Hepatocyte (in vitro differentiated cells): ENCODE results near the gene COTL1. TPM values are rescaled to one million over a fixed set of nuclear protein-coding genes. Genes with fewer than 3 reads are reported as not detected.

Experiments
- DNase-seq: peaks from one replicate; pipeline ENCODE4 v3.0.0-alpha.2; 2016; ENCODE audit warnings: low spot score
- H2AFZ ChIP-seq: fragments of 200-600 bp; sonication (generic); 2 replicates; pipeline ENCODE4 v1.6.0; 2016; ENCODE audit warnings: antibody characterized with exemption, mild to moderate bottlenecking
- H3K27ac ChIP-seq: fragments of 200-600 bp; sonication (generic); 2 replicates; pipeline ENCODE4 v1.5.1; 2016; ENCODE audit warnings: mild to moderate bottlenecking
- H3K27me3 ChIP-seq: fragments of 200-600 bp; sonication (generic); 2 replicates; pipeline ENCODE4 v1.6.1; 2016
- H3K36me3 ChIP-seq: fragments of 200-600 bp; sonication (generic); replicated peaks from 2 replicates; pipeline ENCODE4 v1.5.1; 2016; ENCODE audit warnings: low read depth; ENCODE audit not compliant: insufficient read depth
- H3K4me1 ChIP-seq: fragments of 200-600 bp; sonication (generic); 2 replicates; pipeline ENCODE4 v1.5.1; 2016; ENCODE audit warnings: mild to moderate bottlenecking, moderate library complexity; ENCODE audit not compliant: insufficient read depth
- H3K4me2 ChIP-seq: fragments of 200-600 bp; sonication (generic); 2 replicates; pipeline ENCODE4 v1.6.0; 2016
- H3K4me3 ChIP-seq: fragments of 200-600 bp; sonication (generic); 2 replicates; pipeline ENCODE4 v1.5.1; 2016; ENCODE audit warnings: mild to moderate bottlenecking
- H3K79me2 ChIP-seq: fragments of 200-600 bp; sonication (generic); 2 replicates; pipeline ENCODE4 v1.6.0; 2017; ENCODE audit warnings: mild to moderate bottlenecking
- H3K9me2 ChIP-seq: fragments of 200-600 bp; sonication (generic); replicated peaks from 2 replicates; pipeline ENCODE4 v1.6.0; 2017; ENCODE audit warnings: mild to moderate bottlenecking; ENCODE audit not compliant: insufficient read depth
- H3K9me3 ChIP-seq: fragments of 200-600 bp; sonication (generic); 2 replicates; pipeline ENCODE4 v1.5.1; 2016; ENCODE audit warnings: low read depth, mild to moderate bottlenecking
- H4K20me1 ChIP-seq: fragments of 200-600 bp; sonication (generic); 2 replicates; pipeline ENCODE4 v1.6.0; 2016; ENCODE audit warnings: mild to moderate bottlenecking; ENCODE audit not compliant: insufficient read depth, poor library complexity, severe bottlenecking
- EZH2 ChIP-seq: fragments of 200-600 bp; sonication (generic); IDR thresholded peaks from 2 replicates; pipeline ENCODE4 v1.6.1; 2016; ENCODE audit warnings: antibody characterized with exemption, mild to moderate bottlenecking, borderline replicate concordance
- EZH2phosphoT487 ChIP-seq: fragments of 200-600 bp; sonication (generic); IDR thresholded peaks from one replicate; pipeline ENCODE4 v1.6.1; 2018; ENCODE audit warnings: antibody characterized with exemption, mild to moderate bottlenecking, low read depth, moderate library complexity; ENCODE audit not compliant: unreplicated experiment, severe bottlenecking
- WGBS: methylation state at CpG from one replicate; pipeline ENCODE4 v1.1.6; 2016; ENCODE audit warnings: low lambda C conversion rate; ENCODE audit errors: missing lambda C conversion rate; 5-methylcytosine and 5-hydroxymethylcytosine counted together
- polyA plus RNA-seq: library from polyadenylated mRNA; unstranded; fragments of >200 nt; fragmentation: Nextera tagmentation; extraction: Ambion mirVana; gene quantifications from 2 replicates; pipeline ENCODE4 v1.2.1, GENCODE V29; 2016
- total RNA-seq: library from RNA; depleted of rRNA; stranded (reverse); fragments of >200 nt; gene quantifications from 2 replicates; pipeline ENCODE4 v1.2.3, GENCODE V29; 2014
- TF ChIP-seq, protein P1 (sequence below): fragments of 200-600 bp; sonication (generic); IDR thresholded peaks from 2 replicates; pipeline ENCODE4 v1.5.1; 2016; ENCODE audit warnings: antibody characterized with exemption, mild to moderate bottlenecking; ENCODE audit not compliant: poor library complexity

COTL1 gene
- total and polyA plus RNA-seq, 2 experiments from 2014 or later: 30.1 to 104 TPM

DNA sequence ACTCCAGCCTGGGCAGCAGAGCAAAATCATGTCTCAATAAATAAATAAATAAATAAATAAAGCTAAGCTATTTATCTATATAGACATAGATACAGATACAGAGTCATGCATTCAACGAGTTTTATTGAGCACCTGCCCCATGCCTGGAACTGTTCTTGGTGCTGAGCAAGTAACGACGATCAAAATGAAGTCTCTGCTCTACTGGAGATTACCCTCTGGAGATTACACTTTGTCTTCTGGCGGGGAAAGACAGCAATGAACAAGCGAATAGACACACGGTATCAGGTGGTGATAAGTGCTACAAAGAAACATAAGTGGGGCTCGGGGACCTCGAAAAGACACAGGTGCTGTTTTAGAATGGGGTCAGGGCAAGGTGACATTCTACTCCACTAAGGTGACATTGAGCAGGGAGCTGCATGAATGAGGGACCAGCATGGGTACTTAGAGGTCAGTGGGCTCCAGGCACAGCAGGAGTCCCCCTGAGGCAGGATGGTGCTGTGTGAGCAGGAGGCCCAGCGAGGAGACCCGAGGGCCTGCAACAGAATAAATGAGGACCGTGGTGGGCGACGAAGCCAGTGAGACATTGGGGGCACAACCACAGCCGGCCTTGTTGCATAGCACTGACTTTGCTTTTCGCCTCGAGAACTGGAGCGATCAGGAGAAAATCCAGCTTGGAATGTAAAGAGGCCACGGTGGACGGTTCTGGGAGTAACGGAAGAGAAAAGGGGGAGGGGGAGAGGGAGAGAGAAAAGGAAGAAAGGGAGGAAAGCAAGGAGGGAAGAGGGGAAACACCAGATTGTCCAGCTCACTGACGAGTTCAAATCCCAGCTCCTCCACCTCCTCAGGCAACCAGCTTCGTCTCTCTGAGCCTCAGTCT is 71.0 kb downstream of the COTL1 start:
- DNase-seq: no peak
- WGBS: 73% methylated on average over 22 of the region's 22 CpGs
- TF ChIP-seq, protein P1, sequence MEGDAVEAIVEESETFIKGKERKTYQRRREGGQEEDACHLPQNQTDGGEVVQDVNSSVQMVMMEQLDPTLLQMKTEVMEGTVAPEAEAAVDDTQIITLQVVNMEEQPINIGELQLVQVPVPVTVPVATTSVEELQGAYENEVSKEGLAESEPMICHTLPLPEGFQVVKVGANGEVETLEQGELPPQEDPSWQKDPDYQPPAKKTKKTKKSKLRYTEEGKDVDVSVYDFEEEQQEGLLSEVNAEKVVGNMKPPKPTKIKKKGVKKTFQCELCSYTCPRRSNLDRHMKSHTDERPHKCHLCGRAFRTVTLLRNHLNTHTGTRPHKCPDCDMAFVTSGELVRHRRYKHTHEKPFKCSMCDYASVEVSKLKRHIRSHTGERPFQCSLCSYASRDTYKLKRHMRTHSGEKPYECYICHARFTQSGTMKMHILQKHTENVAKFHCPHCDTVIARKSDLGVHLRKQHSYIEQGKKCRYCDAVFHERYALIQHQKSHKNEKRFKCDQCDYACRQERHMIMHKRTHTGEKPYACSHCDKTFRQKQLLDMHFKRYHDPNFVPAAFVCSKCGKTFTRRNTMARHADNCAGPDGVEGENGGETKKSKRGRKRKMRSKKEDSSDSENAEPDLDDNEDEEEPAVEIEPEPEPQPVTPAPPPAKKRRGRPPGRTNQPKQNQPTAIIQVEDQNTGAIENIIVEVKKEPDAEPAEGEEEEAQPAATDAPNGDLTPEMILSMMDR: no peak
- TF ChIP-seq EZH2 (no peak), EZH2phosphoT487 (no peak)
- H3K4me2 ChIP-seq: no peak overlapping the region
- H3K36me3 ChIP-seq: no peaks in the 10 kb centered on the region
- H3K79me2 ChIP-seq: no peaks in the 10 kb centered on the region
- no peak overlapping the region for H2AFZ ChIP-seq
- no peaks in the 10 kb centered on the region for H3K9me3 ChIP-seq
- no peaks in the 10 kb centered on the region for H3K27me3 ChIP-seq
- H4K20me1 ChIP-seq: no peaks in the 10 kb centered on the region
- H3K9me2 ChIP-seq: no peaks in the 10 kb centered on the region
- H3K4me3 ChIP-seq: no peak overlapping the region
- H3K4me1 ChIP-seq: no peaks in the 10 kb centered on the region
- H3K27ac ChIP-seq: no peak overlapping the region

DNA sequence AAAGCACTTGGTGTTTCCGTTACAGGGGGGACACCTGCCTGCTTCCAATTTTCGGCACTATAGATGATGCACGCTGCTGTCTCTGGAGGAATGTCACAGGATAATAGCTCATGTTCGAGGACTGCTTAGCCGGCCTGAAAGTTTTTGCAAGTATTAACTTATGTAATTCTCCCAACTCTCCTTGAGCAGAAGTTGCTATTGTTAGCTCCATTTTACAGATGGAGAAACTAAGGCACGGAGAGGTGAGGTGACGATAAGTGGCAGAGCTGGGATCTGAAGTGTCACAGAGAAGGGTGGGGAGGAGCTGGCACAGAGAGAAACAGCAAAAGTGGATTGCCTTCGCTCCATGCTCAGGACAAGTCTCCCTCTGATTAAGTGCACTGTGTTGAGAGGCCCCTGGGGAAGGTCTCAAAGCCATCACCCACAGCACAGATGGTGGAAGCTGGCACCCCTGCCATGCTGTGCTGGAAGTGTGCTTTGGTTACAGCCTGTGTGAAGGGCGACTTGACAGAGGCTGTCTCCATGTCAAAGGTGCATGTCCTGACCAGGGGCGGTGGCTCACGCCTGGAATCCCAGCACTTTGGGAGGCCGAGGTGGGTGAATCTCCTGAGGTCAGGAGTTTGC is 72.7 kb downstream of the COTL1 start:
- H3K9me3 ChIP-seq: no peaks in the 10 kb centered on the region
- no peaks in the 10 kb centered on the region for H3K4me1 ChIP-seq
- H3K4me2 ChIP-seq: no peak overlapping the region
- no peak for DNase-seq
- no peak overlapping the region for H2AFZ ChIP-seq
- no peaks in the 10 kb centered on the region for H3K36me3 ChIP-seq
- no peak overlapping the region for H3K27ac ChIP-seq
- H3K79me2 ChIP-seq: no peaks in the 10 kb centered on the region
- no peaks in the 10 kb centered on the region for H3K9me2 ChIP-seq
- WGBS: 86% methylated on average over 12 of the region's 12 CpGs
- H3K4me3 ChIP-seq: no peak overlapping the region
- TF ChIP-seq EZH2 (no peak), EZH2phosphoT487 (no peak)
- TF ChIP-seq, protein P1: no peak
- H4K20me1 ChIP-seq: no peaks in the 10 kb centered on the region
- H3K27me3 ChIP-seq: no peaks in the 10 kb centered on the region

DNA sequence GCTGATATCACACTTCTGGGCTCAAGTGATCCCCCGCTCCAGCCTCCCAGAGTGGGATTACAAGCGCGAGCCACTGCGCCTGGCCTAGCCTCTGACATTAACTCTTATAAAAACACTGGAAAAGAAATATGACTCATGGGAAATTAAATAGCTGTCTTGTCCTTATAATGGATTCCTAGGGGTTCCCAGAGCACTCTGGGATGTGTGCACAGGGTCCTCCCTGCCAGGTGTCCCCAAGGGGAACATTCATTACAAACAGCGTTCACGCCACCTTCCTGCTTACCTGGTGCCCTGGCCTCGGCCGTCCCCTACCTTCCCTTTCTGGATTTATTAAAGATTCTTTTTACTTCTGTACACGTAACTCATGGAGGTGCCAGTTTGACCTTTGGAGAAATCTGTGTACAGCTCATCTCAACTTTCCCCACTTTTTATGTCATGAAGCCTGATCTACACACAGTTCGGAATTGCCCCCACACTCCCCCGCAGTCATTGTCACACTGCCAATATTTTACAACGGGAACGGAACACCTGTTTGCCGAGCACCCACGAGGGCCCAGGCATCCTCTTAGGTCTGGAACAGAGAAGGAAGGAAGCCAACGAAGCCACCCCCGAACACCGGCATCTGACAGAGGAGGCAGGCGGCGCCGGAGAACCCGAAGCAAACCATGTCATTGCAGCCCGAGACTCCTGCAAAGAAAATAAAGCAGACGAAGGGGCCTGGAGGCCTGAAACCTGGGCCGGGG is 73.7 kb downstream of the COTL1 start:
- Histone ChIP-seq H2AFZ (no peak overlapping the region), H3K4me2 (no peak overlapping the region)
- 73% methylated on average over 25 of the region's 25 CpGs for WGBS

More for the DNA sequence above, 73.7 kb downstream of the COTL1 start:
- Histone ChIP-seq H3K9me3 (no peaks in the 10 kb centered on the region), H3K9me2 (no peaks in the 10 kb centered on the region), H3K4me1 (no peaks in the 10 kb centered on the region), H3K4me3 (no peak overlapping the region), H3K27ac (no peak overlapping the region), H3K27me3 (no peaks in the 10 kb centered on the region), H3K79me2 (no peaks in the 10 kb centered on the region), H4K20me1 (no peaks in the 10 kb centered on the region), H3K36me3 (no peaks in the 10 kb centered on the region)
- no peak for DNase-seq
- TF ChIP-seq, protein P1: no peak
- TF ChIP-seq EZH2phosphoT487: no peak
- no peak for TF ChIP-seq EZH2
